Testis (tissue), 3 donors: Measurements from ENCODE around the gene DQX1. TPM values are rescaled to one million over a fixed set of nuclear protein-coding genes. Genes with fewer than 3 reads are reported as not detected.
"Not testable (repeated sequence)": the region's sequence is repeated elsewhere in the genome, so short reads cannot be mapped to it uniquely, and the experiment has no call there.

ENCODE experiments used
- DNase-seq: peaks from one replicate; pipeline ENCODE4 v3.0.0-alpha.2; 2019
- H3K27ac ChIP-seq, 2 donors: fragments of 200-600 bp; sonication (generic); one replicate each; pipeline ENCODE4 v1.5.1; 2019
- H3K27me3 ChIP-seq: fragments of 200-600 bp; sonication (generic); one replicate; pipeline ENCODE4 v1.5.1; 2019
- H3K36me3 ChIP-seq: fragments of 200-600 bp; sonication (generic); one replicate; pipeline ENCODE4 v1.5.1; 2017; ENCODE audit warnings: low read depth; ENCODE audit errors: missing control alignments
- H3K4me1 ChIP-seq: fragments of 200-600 bp; sonication (generic); one replicate; pipeline ENCODE4 v1.5.1; 2019
- H3K4me3 ChIP-seq, 2 donors: fragments of 200-600 bp; sonication (generic); one replicate each; pipeline ENCODE4 v1.5.1; 2017 to 2019
- H3K9me3 ChIP-seq: fragments of 200-600 bp; sonication (generic); one replicate; pipeline ENCODE4 v1.5.1; 2017
- CTCF ChIP-seq, 3 experiments: fragments of 450-650 bp in 2 of 3; fragments of 200-600 bp in 1 of 3; sonication (generic) in 1 of 3; IDR thresholded peaks; one replicate each; pipeline ENCODE4 v1.5.1; 2016 to 2019; ENCODE audit warnings: antibody characterized with exemption in 3 of 3, mild to moderate bottlenecking in 2 of 3, moderate library complexity in 1 of 3
- POLR2A ChIP-seq: fragments of 450-650 bp; IDR thresholded peaks from one replicate; pipeline ENCODE4 v1.6.1; 2017; ENCODE audit warnings: antibody characterized with exemption, mild to moderate bottlenecking, moderate library complexity
- WGBS, 2 donors: methylation state at CpG; one replicate each; pipeline ENCODE4 v1.1.5; 2018; 5-methylcytosine and 5-hydroxymethylcytosine counted together
- intact Hi-C: fragments of 100-400 bp; cut with DNase I; formaldehyde crosslinking; loops from one replicate; pipeline ENCODE4 v1.15.1; 2023; ENCODE audit warnings: low total_unique reads
- polyA plus RNA-seq: library from polyadenylated mRNA; stranded (reverse); fragments of 350-450 nt; fragmentation: Illumina TruSeq; extraction: RNeasy Lipid Tissue Mini Kit (QIAGEN cat#74804); gene quantifications from one replicate; pipeline ENCODE4 v1.2.3, GENCODE V29; 2014; ENCODE audit warnings: low read depth, low replicate concordance; ENCODE audit not compliant: insufficient read depth
- total RNA-seq, 2 donors: library from RNA; depleted of rRNA; stranded (reverse); fragments of >200 nt; gene quantifications; one replicate each; pipeline ENCODE4 v1.2.3, GENCODE V29; 2016

DQX1 gene
- total and polyA plus RNA-seq, 3 donors from 2014 or later = 0.43 to 0.86 TPM; not detected in 1

- DNase-seq = no peak
- Histone ChIP-seq H3K4me3 (no peak overlapping the region), H3K9me3 (no peaks in the 10 kb centered on the region), H3K27ac (no peak overlapping the region), H3K4me1 (no peaks in the 10 kb centered on the region), H3K27me3 (no peaks in the 10 kb centered on the region), H3K36me3 (no peaks in the 10 kb centered on the region)
- 94 to 95% methylated on average over 11 to 12 of the region's 12 CpGs for WGBS, 2 donors
- TF ChIP-seq CTCF (IDR thresholded peaks at IDR 0.05) = no peak
- no peak for TF ChIP-seq POLR2A
- intact Hi-C loops = no loop called here
Observed at GRCh38 chr2:74491648-74492544, 34.1 kb downstream of the DQX1 start.

- H3K27ac ChIP-seq = no peak overlapping the region
- intact Hi-C loops = loop anchor here (10.0 kb wide), 1 partner anchor 95 kb away; no protein-coding TSS in a partner anchor
- no peaks in the 10 kb centered on the region for H3K9me3 ChIP-seq
- DNase-seq = no peak
- no peaks in the 10 kb centered on the region for H3K36me3 ChIP-seq
- TF ChIP-seq CTCF (IDR thresholded peaks at IDR 0.05) = no peak
- TF ChIP-seq POLR2A = no peak
- WGBS, 2 donors = 92 to 100% methylated on average over 2 to 9 of the region's 9 CpGs
- no peaks in the 10 kb centered on the region for H3K27me3 ChIP-seq
- H3K4me3 ChIP-seq = no peak overlapping the region
- no peaks in the 10 kb centered on the region for H3K4me1 ChIP-seq
Observed at GRCh38 chr2:74489906-74490305, 36.1 kb downstream of the DQX1 start.

GRCh38 chr2:74488643-74489481 is 37.2 kb downstream of the DQX1 start:
- DNase-seq = no peak
- Histone ChIP-seq H3K27me3 (no peaks in the 10 kb centered on the region), H3K4me1 (peaks cover 3% of the 10 kb centered on the region), H3K27ac (no peak overlapping the region), H3K36me3 (no peaks in the 10 kb centered on the region), H3K9me3 (no peaks in the 10 kb centered on the region), H3K4me3 (no peak overlapping the region)
- intact Hi-C loops = loop anchor here (10.0 kb wide), 1 partner anchor 96 kb away; no protein-coding TSS in a partner anchor
- WGBS, 2 donors = 86% methylated on average over 9 of the region's 9 CpGs
- no peak for TF ChIP-seq CTCF (IDR thresholded peaks at IDR 0.05)

GRCh38 chr2:74486141-74486540 is 39.9 kb downstream of the DQX1 start:
- intact Hi-C loops = loop anchor here (10.0 kb wide), 1 partner anchor 99 kb away; no protein-coding TSS in a partner anchor
- H3K9me3 ChIP-seq = no peaks in the 10 kb centered on the region
- no peaks in the 10 kb centered on the region for H3K27me3 ChIP-seq
- WGBS, 2 donors = 90 to 91% methylated on average over 2 of the region's 2 CpGs
- H3K36me3 ChIP-seq = no peaks in the 10 kb centered on the region
- peaks cover 18% of the 10 kb centered on the region for H3K4me1 ChIP-seq
- TF ChIP-seq CTCF (IDR thresholded peaks at IDR 0.05) (no peak), POLR2A (no peak)
- H3K4me3 ChIP-seq = no peak overlapping the region
- H3K27ac ChIP-seq = no peak overlapping the region
- no peak for DNase-seq

- H3K4me1 ChIP-seq = peaks cover 20% of the 10 kb centered on the region
- not testable (repeated sequence) for H3K36me3 ChIP-seq, H3K27ac ChIP-seq, DNase-seq, H3K9me3 ChIP-seq, H3K27me3 ChIP-seq
- peak overlapping the region; percentile 87 to 90 for H3K4me3 ChIP-seq
- 52 to 62% methylated on average over 19 of the region's 19 CpGs for WGBS, 2 donors
- intact Hi-C loops = loop anchor here (10.0 kb wide), 1 partner anchor 101 kb away; no protein-coding TSS in a partner anchor
Observed at GRCh38 chr2:74483675-74484164, 42.3 kb downstream of the DQX1 start.
